RWPE1 (cell line): ENCODE results near the gene CDCP1.

Experiments
- CTCF ChIA-PET: fragments of 350-600 bp; sonication (Branson Sonifier 250); formaldehyde crosslinking; extraction: SDS; loops from one replicate; lab custom pipeline; 2021; lab: Yijun Ruan, JAX
- POLR2A ChIA-PET: fragments of 400-600 bp; formaldehyde crosslinking; extraction: SDS; loops from one replicate; lab custom pipeline; 2020; ENCODE audit warnings: antibody characterized with exemption; ENCODE audit not compliant: low non-redundant PET; lab: Yijun Ruan, JAX
- DNase-seq: peaks from one replicate; pipeline ENCODE4 v3.0.0; 2012; ENCODE audit warnings: low spot score
- H3K27ac ChIP-seq: fragments of 450-650 bp; 2 replicates; pipeline ENCODE4 v1.5.1; 2017
- TF ChIP-seq, protein P1 (sequence below): fragments of 450-650 bp; conservative IDR thresholded peaks from 2 replicates; pipeline ENCODE4 v1.5.1; 2017; ENCODE audit warnings: low read depth, mild to moderate bottlenecking

The CDCP1 gene

DNA sequence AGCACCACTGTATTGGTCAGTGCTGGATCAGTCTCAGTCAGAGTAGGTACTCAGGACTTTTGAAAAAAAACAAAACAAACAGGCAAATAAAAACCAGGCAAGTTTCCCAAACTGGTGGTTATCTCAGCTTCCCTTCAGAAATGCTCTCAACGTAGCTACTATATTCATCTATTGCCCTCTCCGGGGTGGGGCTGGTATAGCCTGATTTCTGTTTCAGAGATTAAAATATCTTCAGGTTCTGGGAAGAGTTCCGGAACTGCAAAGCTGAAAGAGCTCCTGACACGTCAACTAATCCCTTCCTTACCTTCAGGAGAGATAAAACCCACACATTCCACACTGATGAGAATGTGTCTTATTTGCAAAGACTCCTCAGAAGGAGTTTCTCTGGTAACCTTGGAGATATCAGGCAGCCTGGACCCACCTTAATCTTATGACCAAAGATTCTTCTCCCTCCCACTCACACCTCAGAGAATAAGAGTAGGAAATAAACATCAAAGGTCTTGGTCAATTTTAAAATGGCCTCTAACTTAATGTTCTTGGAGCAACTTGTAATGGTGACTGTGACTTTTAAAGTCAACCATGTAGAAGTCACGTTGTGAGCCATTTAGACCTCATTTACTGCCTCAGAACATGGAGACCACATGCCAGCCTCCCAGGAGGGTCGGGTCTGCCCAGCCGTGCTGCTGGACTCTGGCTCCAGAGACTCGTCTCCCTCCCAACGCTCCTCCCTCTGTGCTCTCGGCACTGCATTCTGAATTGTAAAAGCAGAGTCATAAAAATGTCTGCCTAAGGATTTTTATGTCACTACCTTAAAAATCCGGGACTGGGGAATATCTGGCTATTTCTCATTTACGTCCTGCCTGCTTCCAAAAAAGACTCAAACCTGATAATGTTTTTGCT lies 53.8 kb downstream of the CDCP1 start:
- ChIA-PET POLR2A (no interaction called here), CTCF (interaction anchor here (0.6 to 1.7 kb wide), 4 partner anchors 30 to 301 kb away, joined by 3 to 5 read pairs (median 4); no protein-coding TSS in a partner anchor)
- TF ChIP-seq, protein P1, sequence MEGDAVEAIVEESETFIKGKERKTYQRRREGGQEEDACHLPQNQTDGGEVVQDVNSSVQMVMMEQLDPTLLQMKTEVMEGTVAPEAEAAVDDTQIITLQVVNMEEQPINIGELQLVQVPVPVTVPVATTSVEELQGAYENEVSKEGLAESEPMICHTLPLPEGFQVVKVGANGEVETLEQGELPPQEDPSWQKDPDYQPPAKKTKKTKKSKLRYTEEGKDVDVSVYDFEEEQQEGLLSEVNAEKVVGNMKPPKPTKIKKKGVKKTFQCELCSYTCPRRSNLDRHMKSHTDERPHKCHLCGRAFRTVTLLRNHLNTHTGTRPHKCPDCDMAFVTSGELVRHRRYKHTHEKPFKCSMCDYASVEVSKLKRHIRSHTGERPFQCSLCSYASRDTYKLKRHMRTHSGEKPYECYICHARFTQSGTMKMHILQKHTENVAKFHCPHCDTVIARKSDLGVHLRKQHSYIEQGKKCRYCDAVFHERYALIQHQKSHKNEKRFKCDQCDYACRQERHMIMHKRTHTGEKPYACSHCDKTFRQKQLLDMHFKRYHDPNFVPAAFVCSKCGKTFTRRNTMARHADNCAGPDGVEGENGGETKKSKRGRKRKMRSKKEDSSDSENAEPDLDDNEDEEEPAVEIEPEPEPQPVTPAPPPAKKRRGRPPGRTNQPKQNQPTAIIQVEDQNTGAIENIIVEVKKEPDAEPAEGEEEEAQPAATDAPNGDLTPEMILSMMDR = no peak; the same call in 1 of the 2 replicates
- peak; percentile 90 for DNase-seq
- H3K27ac ChIP-seq = peak overlapping the region; percentile 96

DNA sequence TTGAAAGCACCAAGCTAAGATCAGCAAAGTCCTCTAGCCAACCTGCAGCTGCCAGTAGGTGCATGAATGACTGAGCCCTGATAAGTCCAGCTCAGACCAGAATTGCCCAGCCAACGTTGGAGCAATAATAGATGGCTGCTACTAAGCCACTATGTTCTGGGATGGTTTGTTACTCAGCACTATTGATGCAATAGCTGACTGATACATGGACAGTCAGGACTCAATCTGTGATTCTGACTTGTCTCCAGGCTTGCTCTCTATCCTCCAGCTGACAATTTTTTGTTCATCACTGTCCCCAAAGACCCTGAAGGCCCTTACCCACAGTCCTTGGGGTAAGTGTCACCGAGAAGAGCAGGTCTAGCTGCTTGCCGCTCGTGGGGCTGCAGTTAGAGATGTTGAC lies 55.3 kb downstream of the CDCP1 start:
- POLR2A ChIA-PET = no interaction called here
- TF ChIP-seq, protein P1 = no peak
- H3K27ac ChIP-seq = peak overlapping the region; percentile 96
- DNase-seq = no peak
- CTCF ChIA-PET = interaction anchor here (0.6 to 1.7 kb wide), 2 partner anchors 120 to 1206 kb away, joined by 5 to 8 read pairs; no protein-coding TSS in a partner anchor

DNA sequence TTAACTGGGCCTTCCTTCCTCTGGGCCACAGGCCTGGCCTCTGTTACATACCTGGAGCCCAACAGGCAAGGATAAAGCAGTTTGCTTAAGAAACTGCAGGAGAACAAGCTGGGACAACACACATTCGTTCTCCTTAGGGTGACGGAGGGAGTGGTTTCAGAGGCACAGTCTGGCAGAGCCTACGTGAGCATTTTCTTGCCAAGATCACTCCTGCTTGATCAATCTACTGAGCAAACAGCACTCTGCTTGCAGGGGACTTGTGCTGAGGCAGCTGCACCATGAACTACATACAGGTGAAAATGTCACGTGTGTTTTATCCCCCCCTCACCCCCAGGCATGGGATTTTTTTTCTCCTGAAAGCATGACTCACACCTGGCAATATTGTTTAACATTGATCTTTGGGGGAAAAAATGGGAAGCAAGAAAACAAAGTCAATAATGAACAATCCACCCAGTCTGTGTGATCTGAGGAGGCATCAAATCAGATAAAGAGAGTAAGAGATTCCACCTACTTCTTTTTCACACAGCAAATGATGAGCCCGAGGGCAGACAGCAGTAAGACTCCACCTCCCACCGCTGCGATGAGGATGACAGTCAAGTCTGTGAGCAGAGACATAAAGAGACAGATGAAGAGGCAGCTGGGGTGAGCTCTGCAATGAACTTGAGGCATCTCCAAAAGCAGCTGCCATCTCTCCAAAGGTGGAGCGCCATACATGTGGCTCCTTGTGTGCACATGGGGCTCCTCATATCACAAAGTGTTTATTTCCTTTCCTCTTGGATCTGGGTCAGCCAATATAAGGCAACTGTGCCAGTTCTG lies 57.4 kb downstream of the CDCP1 start:
- POLR2A ChIA-PET = no interaction called here
- H3K27ac ChIP-seq = peak overlapping the region; percentile 86
- TF ChIP-seq, protein P1 = no peak
- CTCF ChIA-PET = interaction anchor here (0.6 to 0.7 kb wide), 2 partner anchors 112 to 250 kb away, joined by 3 read pairs; no protein-coding TSS in a partner anchor
- no peak for DNase-seq

DNA sequence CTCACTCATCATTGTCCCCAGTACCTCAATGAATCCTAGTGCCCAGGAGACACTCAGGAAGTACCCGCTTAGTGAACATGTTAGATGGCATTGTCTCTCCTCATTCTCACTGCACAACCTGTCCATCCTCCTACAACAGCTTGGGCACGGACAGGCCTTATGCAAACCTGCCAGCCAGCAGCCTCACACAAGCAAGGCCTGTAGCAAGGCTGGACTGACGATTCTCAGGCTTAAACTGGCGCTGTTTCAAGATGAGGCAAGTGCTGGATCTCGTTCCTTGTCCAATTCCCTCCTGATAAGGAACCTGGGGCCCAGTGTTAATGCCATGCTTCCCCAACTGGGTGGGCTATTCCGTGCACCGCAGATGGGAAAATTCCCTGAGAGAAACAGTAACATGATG lies 59.0 kb downstream of the CDCP1 start:
- POLR2A ChIA-PET = no interaction called here
- H3K27ac ChIP-seq = peak overlapping the region; percentile 86
- DNase-seq = no peak
- TF ChIP-seq, protein P1 = no peak
- CTCF ChIA-PET = no interaction called here

DNA sequence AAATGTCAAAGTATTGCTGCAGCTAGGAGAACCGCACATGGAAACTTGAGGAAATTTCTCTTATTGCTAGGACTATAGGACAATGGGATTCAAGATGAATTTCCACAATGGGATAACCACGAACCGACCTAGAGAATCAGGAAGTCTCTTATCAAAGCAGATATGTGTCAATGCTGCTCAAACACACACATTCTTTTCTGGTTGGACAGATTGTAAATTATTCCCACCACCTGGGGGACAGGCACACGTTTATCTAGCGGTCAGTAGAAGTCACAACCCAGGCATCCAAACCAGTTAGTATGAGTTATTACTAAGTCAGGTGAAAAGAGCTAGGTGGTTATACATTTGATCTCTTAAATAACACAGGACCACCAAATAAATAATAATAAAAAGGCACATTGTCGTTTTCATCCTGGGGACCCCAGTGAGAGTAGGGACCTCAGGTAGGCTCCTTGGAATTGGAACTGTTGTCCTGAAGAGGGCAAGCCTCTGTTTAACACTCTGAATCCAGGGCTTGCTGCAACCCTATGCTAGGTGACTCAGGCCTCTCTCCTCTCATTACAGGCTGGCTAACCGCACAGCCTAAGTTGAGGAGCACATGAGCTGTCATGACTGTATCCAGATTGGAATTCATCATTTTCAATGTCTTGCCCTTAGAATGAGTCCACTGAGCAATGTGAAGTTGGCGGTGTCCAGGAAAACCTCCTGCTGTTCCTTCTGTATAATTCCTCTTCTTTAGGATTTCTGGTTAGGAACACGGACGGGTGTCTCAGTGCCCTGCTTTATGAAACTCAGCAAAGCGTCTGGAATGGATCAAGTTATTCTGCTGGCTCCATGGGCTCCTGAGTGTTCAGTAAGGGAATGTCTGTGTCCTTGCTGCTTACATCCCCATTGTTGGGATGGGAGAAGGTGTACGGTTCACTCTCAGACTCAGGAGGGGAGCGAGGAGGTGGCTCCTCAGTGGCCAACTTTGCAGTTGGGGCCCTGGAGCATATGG lies 61.1 kb downstream of the CDCP1 start:
- ChIA-PET POLR2A (no interaction called here), CTCF (interaction anchor here (1.0 kb wide), 1 partner anchor 125 kb away, joined by 3 read pairs; no protein-coding TSS in a partner anchor)
- TF ChIP-seq, protein P1 = no peak
- no peak for DNase-seq
- H3K27ac ChIP-seq = no peak overlapping the region
